HepG2 (cell line): ENCODE measurements around the gene STAT5A. TPM values are rescaled to one million over a fixed set of nuclear protein-coding genes. Genes with fewer than 3 reads are reported as not detected.

Source experiments
- NR2F6 ChIP-seq, 2 experiments: IDR thresholded peaks; 2 replicates each; pipeline ENCODE4 v1.6.1; 2016; ENCODE audit warnings: antibody characterized with exemption in 1 of 2, mild to moderate bottlenecking in 1 of 2
- TBX3 ChIP-seq: fragments of 450-650 bp; IDR thresholded peaks from 2 replicates; pipeline ENCODE4 v1.6.1; 2017; ENCODE audit warnings: antibody characterized with exemption, mild to moderate bottlenecking, inconsistent platforms, borderline replicate concordance
- THAP11 ChIP-seq: IDR thresholded peaks from 2 replicates; pipeline ENCODE4 v1.6.1; 2016; ENCODE audit warnings: missing biosample characterization, missing genetic modification reagents
- ZBTB42 ChIP-seq: sonication (generic); formaldehyde crosslinking; IDR thresholded peaks from 2 replicates; pipeline ENCODE4 v1.5.0; 2020; ENCODE audit warnings: mild to moderate bottlenecking, missing genetic modification reagents
- ZNF136 ChIP-seq: sonication (generic); formaldehyde crosslinking; IDR thresholded peaks from 2 replicates; pipeline ENCODE4 v1.8.1; 2022; ENCODE audit warnings: low read depth, mild to moderate bottlenecking, moderate library complexity, missing genetic modification reagents
- ZNF678 ChIP-seq: sonication (generic); formaldehyde crosslinking; IDR thresholded peaks from 2 replicates; pipeline ENCODE4 v1.4.0; 2020; ENCODE audit warnings: mild to moderate bottlenecking, missing genetic modification reagents
- ZNF816 ChIP-seq: sonication (generic); formaldehyde crosslinking; IDR thresholded peaks from 2 replicates; pipeline ENCODE4 v1.8.0; 2022; ENCODE audit warnings: missing genetic modification reagents, mild to moderate bottlenecking, borderline replicate concordance
- ZNF883 ChIP-seq: sonication (generic); formaldehyde crosslinking; IDR thresholded peaks from 2 replicates; pipeline ENCODE4 v1.5.1; 2020; ENCODE audit warnings: mild to moderate bottlenecking, missing genetic modification reagents; ENCODE audit errors: not compliant biosample characterization
- polyA plus RNA-seq, 8 experiments: library from polyadenylated mRNA; depleted of rRNA in 3 of 8; stranded (reverse) in 7 of 8; unstranded in 1 of 8; fragments of >200 nt; fragmentation: Illumina TruSeq in 4 of 8; extraction: Trizol in 4 of 8; gene quantifications; 2 replicates each; pipeline versions ENCODE4 v1.2.1 to v1.2.3, GENCODE V29; 2011 to 2016; ENCODE audit warnings: low read depth in 4 of 8, missing spikeins in 1 of 8, mixed read lengths in 1 of 8; ENCODE audit not compliant: insufficient read depth in 1 of 8
- total RNA-seq, 5 experiments: library from RNA; depleted of rRNA; stranded (reverse); fragments of >200 nt; fragmentation: Illumina TruSeq; extraction: Trizol; gene quantifications; 2 replicates each; pipeline ENCODE4 v1.2.3, GENCODE V29; 2016; ENCODE audit warnings: low read depth in 1 of 5
- TF ChIP-seq, protein P1 (sequence below): sonication (generic); formaldehyde crosslinking; IDR thresholded peaks from 2 replicates; pipeline ENCODE4 v1.4.0; 2020; ENCODE audit warnings: missing genetic modification reagents

Gene STAT5A
- total and polyA plus RNA-seq, 2 of the 13 experiments (the other 11 are each of a cell fraction or from before 2014, with no cell fraction given) = 1.4 to 4.1 TPM

DNA sequence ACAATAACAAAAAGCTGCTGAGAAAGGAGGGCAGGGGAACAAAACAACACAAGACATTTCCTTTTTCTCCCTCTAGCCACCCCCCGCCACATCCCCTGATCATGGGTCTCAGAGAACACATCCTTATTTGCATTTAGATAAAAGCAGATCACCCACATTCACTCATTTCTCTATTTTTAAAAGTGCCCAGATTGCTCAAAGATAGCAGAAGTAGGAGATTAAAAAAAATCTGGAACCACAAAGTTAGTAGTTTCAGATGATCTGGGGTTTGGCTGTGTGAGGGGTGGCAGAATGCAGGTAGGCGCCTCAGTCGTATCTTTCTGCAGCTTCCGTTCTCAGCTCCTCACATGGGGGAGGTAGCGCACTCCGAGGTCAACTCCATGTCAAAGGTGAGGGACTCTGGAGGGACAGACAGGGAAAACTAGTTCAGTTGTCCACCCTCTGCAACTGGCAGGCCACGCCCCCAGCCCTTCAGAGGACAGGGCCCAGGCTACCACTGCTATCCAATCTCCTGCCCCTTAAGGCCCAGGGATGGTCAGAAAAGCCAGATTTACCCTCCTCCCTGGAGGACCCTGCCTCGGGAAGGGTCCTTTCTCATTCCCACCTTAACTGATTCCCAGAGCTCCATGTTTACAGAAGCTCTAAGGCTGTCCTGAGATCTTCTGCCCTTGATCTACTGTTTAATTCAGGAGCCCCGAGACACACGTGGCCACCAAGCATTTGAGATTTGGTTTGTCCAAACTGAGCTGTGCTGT lies 27.3 kb downstream of the STAT5A start (continued):
- TF ChIP-seq ZNF136 (CRISPR knock-in tag) = no peak
- TF ChIP-seq ZNF816 (CRISPR knock-in tag) = no peak
- TF ChIP-seq NR2F6 (IDR thresholded peaks at IDR 0.05) = 0 out of 2 replicates have a peak, but pooled peaks have one; percentile 14
- TF ChIP-seq NR2F6 (CRISPR knock-in tag; IDR thresholded peaks at IDR 0.05) = no peak
- TF ChIP-seq, protein P1, sequence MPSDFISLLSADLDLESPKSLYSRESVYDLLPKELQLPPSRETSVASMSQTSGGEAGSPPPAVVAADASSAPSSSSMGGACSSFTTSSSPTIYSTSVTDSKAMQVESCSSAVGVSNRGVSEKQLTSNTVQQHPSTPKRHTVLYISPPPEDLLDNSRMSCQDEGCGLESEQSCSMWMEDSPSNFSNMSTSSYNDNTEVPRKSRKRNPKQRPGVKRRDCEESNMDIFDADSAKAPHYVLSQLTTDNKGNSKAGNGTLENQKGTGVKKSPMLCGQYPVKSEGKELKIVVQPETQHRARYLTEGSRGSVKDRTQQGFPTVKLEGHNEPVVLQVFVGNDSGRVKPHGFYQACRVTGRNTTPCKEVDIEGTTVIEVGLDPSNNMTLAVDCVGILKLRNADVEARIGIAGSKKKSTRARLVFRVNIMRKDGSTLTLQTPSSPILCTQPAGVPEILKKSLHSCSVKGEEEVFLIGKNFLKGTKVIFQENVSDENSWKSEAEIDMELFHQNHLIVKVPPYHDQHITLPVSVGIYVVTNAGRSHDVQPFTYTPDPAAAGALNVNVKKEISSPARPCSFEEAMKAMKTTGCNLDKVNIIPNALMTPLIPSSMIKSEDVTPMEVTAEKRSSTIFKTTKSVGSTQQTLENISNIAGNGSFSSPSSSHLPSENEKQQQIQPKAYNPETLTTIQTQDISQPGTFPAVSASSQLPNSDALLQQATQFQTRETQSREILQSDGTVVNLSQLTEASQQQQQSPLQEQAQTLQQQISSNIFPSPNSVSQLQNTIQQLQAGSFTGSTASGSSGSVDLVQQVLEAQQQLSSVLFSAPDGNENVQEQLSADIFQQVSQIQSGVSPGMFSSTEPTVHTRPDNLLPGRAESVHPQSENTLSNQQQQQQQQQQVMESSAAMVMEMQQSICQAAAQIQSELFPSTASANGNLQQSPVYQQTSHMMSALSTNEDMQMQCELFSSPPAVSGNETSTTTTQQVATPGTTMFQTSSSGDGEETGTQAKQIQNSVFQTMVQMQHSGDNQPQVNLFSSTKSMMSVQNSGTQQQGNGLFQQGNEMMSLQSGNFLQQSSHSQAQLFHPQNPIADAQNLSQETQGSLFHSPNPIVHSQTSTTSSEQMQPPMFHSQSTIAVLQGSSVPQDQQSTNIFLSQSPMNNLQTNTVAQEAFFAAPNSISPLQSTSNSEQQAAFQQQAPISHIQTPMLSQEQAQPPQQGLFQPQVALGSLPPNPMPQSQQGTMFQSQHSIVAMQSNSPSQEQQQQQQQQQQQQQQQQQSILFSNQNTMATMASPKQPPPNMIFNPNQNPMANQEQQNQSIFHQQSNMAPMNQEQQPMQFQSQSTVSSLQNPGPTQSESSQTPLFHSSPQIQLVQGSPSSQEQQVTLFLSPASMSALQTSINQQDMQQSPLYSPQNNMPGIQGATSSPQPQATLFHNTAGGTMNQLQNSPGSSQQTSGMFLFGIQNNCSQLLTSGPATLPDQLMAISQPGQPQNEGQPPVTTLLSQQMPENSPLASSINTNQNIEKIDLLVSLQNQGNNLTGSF = no peak
- TF ChIP-seq ZNF678 (CRISPR knock-in tag) = no peak
- TF ChIP-seq ZNF883 (CRISPR knock-in tag) = no peak
- no peak for TF ChIP-seq ZBTB42
- TF ChIP-seq THAP11 (CRISPR knock-in tag) = no peak
- TF ChIP-seq TBX3 = no peak
